Transverse colon (tissue), 4 donors: ENCODE measurements around the gene AEBP2.

Source experiments
- EP300 ChIP-seq: sonication (generic); formaldehyde crosslinking; IDR thresholded peaks from one replicate; pipeline ENCODE4 v1.6.1; 2017; ENCODE audit warnings: antibody characterized with exemption, low read depth
- POLR2A ChIP-seq: fragments of 450-650 bp; IDR thresholded peaks from one replicate; pipeline ENCODE4 v1.6.1; 2016; ENCODE audit warnings: antibody characterized with exemption, mild to moderate bottlenecking, moderate library complexity
- POLR2AphosphoS5 ChIP-seq, 3 donors: sonication (generic); formaldehyde crosslinking; IDR thresholded peaks; one replicate each; pipeline ENCODE4 v1.6.1; 2016; ENCODE audit warnings: antibody characterized with exemption in 3 of 3
- TF ChIP-seq, protein P1 (sequence below), 5 experiments: fragments of 200-600 bp in 3 of 5; fragments of 450-650 bp in 2 of 5; sonication (generic) in 3 of 5; IDR thresholded peaks; 1 replicate in 2 of 5; 2 replicates in 3 of 5; pipeline ENCODE4 v1.5.1; 2016 to 2017; ENCODE audit warnings: antibody characterized with exemption in 5 of 5, inconsistent platforms in 3 of 5, mild to moderate bottlenecking in 2 of 5, moderate library complexity in 1 of 5

DNA sequence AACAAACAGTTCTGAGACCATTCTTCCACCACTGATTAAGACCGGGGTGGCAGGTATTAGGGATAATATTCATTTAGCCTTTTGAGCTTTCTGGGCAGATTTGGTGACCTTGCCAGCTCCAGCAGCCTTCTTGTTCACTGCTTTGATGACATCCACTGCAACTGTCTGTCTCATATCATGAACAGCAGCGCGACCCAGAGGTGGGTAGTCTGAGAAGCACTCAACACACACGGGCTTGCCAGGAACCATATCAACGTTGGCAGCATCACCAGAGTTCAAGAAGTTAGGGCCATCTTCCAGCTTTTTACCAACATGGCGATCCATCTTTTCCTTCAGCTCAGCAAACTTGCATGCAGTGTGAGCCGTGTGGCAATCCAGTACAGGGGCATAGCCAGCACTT is 16.9 kb downstream of the AEBP2 start:
- TF ChIP-seq, protein P1, sequence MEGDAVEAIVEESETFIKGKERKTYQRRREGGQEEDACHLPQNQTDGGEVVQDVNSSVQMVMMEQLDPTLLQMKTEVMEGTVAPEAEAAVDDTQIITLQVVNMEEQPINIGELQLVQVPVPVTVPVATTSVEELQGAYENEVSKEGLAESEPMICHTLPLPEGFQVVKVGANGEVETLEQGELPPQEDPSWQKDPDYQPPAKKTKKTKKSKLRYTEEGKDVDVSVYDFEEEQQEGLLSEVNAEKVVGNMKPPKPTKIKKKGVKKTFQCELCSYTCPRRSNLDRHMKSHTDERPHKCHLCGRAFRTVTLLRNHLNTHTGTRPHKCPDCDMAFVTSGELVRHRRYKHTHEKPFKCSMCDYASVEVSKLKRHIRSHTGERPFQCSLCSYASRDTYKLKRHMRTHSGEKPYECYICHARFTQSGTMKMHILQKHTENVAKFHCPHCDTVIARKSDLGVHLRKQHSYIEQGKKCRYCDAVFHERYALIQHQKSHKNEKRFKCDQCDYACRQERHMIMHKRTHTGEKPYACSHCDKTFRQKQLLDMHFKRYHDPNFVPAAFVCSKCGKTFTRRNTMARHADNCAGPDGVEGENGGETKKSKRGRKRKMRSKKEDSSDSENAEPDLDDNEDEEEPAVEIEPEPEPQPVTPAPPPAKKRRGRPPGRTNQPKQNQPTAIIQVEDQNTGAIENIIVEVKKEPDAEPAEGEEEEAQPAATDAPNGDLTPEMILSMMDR (IDR thresholded peaks at IDR 0.05), result no peak
- TF ChIP-seq POLR2A, result no peak
- no peak for TF ChIP-seq EP300
- no peak for TF ChIP-seq POLR2AphosphoS5 (IDR thresholded peaks at IDR 0.05)
